HFF-Myc (cell line): ENCODE measurements around the gene VPS51.

Experiments used
- DNase-seq: peaks from one replicate; pipeline ENCODE4 v3.0.0-alpha.2; 2011; ENCODE audit warnings: low read depth; ENCODE audit errors: extremely low read depth
- H3K4me3 ChIP-seq: replicated peaks from 2 replicates; pipeline ENCODE4 v1.5.1; 2011; ENCODE audit warnings: low read depth, mild to moderate bottlenecking, control low read depth, low read length
- TF ChIP-seq, protein P1 (sequence below): IDR thresholded peaks from 2 replicates; pipeline ENCODE4 v1.5.1; 2012; ENCODE audit warnings: mild to moderate bottlenecking, low read depth, low read length, control low read depth; ENCODE audit errors: missing control alignments

VPS51 gene

DNA sequence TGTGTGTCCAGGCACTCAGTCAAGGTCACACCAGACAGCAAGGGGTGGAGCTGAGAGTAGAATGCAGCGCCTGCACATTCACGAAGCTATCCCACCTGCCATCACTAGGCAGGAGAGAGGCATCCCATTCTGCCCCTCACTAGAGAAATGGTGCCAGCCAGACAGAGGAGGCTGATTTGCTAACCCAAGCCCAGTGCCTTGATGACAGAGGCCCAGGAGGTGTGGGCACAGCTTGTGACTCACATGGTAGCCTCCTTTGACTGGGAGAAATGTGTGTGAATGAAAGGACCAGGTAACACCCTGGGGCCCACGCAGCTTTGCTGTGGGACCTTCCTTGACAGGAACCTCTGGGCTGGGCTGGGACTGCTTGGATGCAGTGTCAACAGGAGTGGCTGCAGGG lies 32.5 kb upstream of the VPS51 start:
- H3K4me3 ChIP-seq = no peak overlapping the region
- TF ChIP-seq, protein P1, sequence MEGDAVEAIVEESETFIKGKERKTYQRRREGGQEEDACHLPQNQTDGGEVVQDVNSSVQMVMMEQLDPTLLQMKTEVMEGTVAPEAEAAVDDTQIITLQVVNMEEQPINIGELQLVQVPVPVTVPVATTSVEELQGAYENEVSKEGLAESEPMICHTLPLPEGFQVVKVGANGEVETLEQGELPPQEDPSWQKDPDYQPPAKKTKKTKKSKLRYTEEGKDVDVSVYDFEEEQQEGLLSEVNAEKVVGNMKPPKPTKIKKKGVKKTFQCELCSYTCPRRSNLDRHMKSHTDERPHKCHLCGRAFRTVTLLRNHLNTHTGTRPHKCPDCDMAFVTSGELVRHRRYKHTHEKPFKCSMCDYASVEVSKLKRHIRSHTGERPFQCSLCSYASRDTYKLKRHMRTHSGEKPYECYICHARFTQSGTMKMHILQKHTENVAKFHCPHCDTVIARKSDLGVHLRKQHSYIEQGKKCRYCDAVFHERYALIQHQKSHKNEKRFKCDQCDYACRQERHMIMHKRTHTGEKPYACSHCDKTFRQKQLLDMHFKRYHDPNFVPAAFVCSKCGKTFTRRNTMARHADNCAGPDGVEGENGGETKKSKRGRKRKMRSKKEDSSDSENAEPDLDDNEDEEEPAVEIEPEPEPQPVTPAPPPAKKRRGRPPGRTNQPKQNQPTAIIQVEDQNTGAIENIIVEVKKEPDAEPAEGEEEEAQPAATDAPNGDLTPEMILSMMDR = no peak
- no peak for DNase-seq

DNA sequence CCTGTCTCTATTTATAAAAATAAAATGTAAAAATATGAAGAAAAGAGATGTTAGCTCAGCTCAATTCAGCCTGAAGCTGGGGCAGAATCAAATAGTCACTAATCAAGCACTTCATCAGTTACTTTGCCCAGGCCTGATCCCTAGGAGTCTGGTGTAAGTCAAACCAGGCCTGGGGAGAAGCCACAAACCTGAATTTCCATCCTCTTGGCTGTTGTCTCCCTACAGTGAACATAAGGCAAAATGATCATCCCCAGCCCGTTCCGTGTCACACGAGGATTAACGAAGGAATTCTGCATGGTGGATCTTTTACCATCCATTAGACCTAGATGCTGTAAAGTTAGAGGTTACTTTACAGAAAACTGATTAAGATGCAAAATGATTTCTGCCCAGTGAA lies 31.2 kb upstream of the VPS51 start:
- no peak overlapping the region for H3K4me3 ChIP-seq
- DNase-seq = no peak
- TF ChIP-seq, protein P1 = no peak

DNA sequence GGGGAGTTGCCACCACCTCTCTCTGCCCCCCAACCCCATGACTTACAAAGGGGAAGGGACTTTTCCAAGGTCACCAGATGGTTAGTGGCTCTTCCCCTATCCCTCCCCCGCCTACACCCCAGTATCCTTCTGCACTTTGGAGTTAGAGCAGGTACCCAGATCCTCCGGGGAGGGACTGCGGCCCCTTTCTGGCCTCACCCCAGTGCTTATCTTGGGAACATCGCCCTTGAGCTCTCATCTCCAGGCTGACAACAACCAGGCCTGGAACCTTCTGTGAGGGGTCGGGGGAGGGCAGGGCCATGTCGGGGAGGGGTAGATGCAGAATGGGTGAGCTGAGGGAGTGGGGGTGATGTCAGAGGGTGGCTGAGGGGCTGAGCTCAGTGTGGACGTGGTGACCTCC lies 30.2 kb upstream of the VPS51 start:
- DNase-seq = no peak
- TF ChIP-seq, protein P1 = no peak
- no peak overlapping the region for H3K4me3 ChIP-seq

DNA sequence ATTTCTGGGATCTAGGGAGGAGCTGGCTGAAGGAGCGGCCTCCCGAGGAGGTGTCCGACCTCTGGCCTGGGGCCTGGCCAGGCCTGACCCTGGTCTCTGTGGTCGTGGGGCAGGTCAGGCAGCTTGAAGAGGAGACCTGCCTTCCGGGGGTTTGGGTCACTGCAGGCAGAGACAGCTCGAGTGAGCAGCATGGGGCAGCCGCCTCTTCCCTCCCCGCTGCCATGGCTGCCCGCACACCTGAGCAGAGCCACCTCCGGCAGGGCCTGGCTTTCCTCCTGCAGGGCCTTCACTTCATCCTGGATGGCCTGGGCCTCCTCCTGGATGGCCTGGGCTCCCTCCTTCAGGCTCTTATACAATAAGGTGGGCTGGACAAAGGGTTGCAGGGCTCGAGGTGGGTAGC lies 29.7 kb upstream of the VPS51 start:
- DNase-seq = no peak
- no peak overlapping the region for H3K4me3 ChIP-seq
- TF ChIP-seq, protein P1 = no peak

DNA sequence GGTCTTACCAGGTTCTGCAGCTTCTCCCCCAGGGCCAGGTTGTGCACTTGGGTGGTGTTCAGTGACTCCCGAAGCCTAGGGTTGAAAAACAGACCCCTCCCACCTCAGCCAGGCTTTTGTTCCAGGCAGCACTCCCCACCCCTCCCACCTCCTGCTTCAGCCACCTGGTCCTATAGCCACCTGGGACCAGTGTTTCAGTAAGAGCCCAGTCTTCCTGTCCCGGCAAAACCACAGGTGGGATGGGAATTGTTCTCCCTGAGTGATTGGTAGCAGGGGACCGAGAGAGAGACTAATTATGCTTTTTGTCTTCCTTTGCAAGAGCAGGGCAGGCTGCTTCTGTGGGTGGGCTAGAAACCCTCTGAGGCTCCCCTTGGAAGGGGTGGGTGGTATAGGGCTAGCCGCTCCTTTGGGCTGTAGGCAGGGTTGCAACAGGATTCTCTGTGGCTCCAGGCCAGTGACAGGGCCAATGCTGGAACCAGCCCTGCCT lies 29.2 kb upstream of the VPS51 start:
- DNase-seq = no peak
- TF ChIP-seq, protein P1 = no peak
- no peak overlapping the region for H3K4me3 ChIP-seq

DNA sequence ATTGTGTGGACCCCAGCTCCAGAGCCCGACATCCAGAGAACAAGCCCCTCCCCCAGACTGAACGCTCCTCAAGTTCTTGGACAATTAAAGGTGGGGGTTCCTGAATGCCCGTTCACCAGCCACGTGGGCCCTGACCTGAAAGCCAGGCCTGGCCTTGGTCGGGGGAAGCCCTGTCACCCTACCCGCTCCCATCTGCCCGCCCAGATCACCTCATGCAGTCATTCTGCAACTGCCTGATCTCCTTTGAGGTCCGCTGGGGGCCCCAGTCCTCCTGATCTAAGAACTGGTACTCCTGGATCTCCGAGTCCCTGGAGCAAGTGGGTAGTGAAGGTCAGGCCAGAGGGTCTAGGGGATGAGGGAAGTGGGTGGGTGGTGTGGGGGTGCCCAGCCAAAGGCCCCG lies 28.6 kb upstream of the VPS51 start:
- TF ChIP-seq, protein P1 = no peak
- no peak for DNase-seq
- H3K4me3 ChIP-seq = no peak overlapping the region

DNA sequence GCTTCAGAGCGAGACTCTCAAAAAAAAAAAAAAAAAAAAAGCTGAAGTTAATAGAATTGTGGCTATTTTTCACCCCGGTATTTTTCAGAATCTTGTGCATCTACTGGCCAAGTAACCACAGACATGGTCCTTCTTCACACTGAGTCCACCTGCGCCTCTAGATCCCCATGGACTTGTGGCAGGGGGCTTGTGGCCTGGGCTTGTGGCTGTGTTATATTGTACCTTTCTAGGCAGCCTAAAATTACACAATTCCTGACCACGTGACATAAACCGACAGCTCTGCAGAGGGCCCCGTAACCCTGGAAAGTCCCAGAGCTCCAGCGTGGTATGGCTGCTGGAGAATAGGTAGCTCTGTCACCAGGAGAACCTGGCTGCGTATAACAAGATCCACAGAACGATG lies 26.8 kb upstream of the VPS51 start:
- DNase-seq = no peak
- H3K4me3 ChIP-seq = no peak overlapping the region
- TF ChIP-seq, protein P1 = no peak
